ENCODE measurements around the gene CCDC57. TPM values are rescaled to one million over a fixed set of nuclear protein-coding genes. Genes with fewer than 3 reads are reported as not detected.

The CCDC57 gene
- total and polyA plus RNA-seq, 2 of the 8 experiments (the other 6 are each of a cell fraction or from before 2014, with no cell fraction given): 8.4 to 12.9 TPM

- no peak overlapping the region for H3K4ac ChIP-seq (replicated peaks; ENCODE audit: insufficient read length, low read depth, low read length)
- H3K23me2 ChIP-seq (ENCODE audit: low read depth, low read length): peaks cover 6% of the 10 kb centered on the region; the same call in 1 of the 2 replicates
- peaks cover 0 to 12% of the 10 kb centered on the region in 2 experiments; a peak in 1 of 4 replicates for H3K79me2 ChIP-seq (ENCODE audit: control insufficient read depth in 1 of 2, insufficient read depth in 2 of 2, low read length in 2 of 2)
- H4K8ac ChIP-seq (ENCODE audit: extremely low read depth, insufficient read depth, low read length): peak overlapping the region; percentile 5; the same call in 1 of the 2 replicates
- POLR2A ChIA-PET (ENCODE audit: partially characterized antibody): interaction anchor here (0.6 to 13.2 kb wide), 16 partner anchors 9 to 53 kb away, joined by 3 to 161 read pairs (median 6); partner anchors contain the start of genes DUS1L and RAC3
- no peak for DNase-seq (ENCODE audit: low read depth in 1 of 2, low spot score in 2 of 2)
- no peak overlapping the region for H3K14ac ChIP-seq (ENCODE audit: insufficient read length)
- WGBS, 2 experiments (ENCODE audit: extremely low coverage in 1 of 2, insufficient coverage in 1 of 2, insufficient read length in 1 of 2, insufficient replicate concordance in 2 of 2, low coverage in 1 of 2, low lambda C conversion rate in 2 of 2, missing lambda C conversion rate in 1 of 2): 86% methylated on average over 15 of the region's 26 CpGs; no CpG with 5 or more reads in 1 of the 2 experiments
- CTCF ChIA-PET (ENCODE audit: partially characterized antibody): interaction anchor here (1.0 to 5.4 kb wide), 4 partner anchors 10 to 100 kb away, joined by 3 to 40 read pairs (median 6); partner anchors contain the start of genes DUS1L and RAC3
- no peak overlapping the region for H2BK15ac ChIP-seq (ENCODE audit: low read length)
- no peak overlapping the region for H2BK120ac ChIP-seq (replicated peaks; ENCODE audit: low read depth, low read length)
- H2BK5ac ChIP-seq (ENCODE audit: low read depth, low read length): no peak overlapping the region
- no peak overlapping the region for H4K91ac ChIP-seq (replicated peaks; ENCODE audit: insufficient read length, low read length)
- H3K23ac ChIP-seq (ENCODE audit: insufficient read length): no peak overlapping the region
- H3K4me2 ChIP-seq (ENCODE audit: insufficient read depth in 1 of 2, low read depth in 2 of 2, low read length in 2 of 2): no peak overlapping the region
- H3K18ac ChIP-seq (ENCODE audit: extremely low read depth, low read length): no peak overlapping the region
- H2AK5ac ChIP-seq (ENCODE audit: low read depth, low read length): no peak overlapping the region
- no peak overlapping the region for H3K56ac ChIP-seq (replicated peaks; ENCODE audit: insufficient read length, low read depth, low read length)
- peaks cover 4 to 21% of the 10 kb centered on the region in 2 experiments for H4K20me1 ChIP-seq (replicated peaks in 1 of 2; ENCODE audit: control insufficient read depth in 1 of 2, insufficient read depth in 2 of 2, low read length in 2 of 2)
- H3K27me3 ChIP-seq (replicated peaks in 1 of 4; ENCODE audit: control insufficient read depth in 3 of 4, extremely low read depth in 1 of 4, insufficient read depth in 3 of 4, low read length in 3 of 4): no peaks in the 10 kb centered on the region; a peak in 1 of 7 replicates
- peaks cover 6% of the 10 kb centered on the region; the same call in 1 of the 2 replicates for H3K79me1 ChIP-seq (ENCODE audit: low read depth, low read length)
- H4K5ac ChIP-seq (ENCODE audit: insufficient read length, low read depth, low read length): no peak overlapping the region
- peaks cover 0 to 11% (median 6%) of the 10 kb centered on the region in 4 experiments; a peak in 5 of 7 replicates for H3K4me1 ChIP-seq (replicated peaks in 1 of 4; ENCODE audit: control insufficient read depth in 3 of 4, insufficient read depth in 4 of 4, low read length in 3 of 4)
- FAIRE-seq: no peak
- no peak overlapping the region for H3K4me3 ChIP-seq (ENCODE audit: extremely low read depth in 1 of 4, insufficient read depth in 2 of 4, low read depth in 3 of 4, low read length in 4 of 4)
- H2BK20ac ChIP-seq (ENCODE audit: low read length): no peak overlapping the region
- H3K9me3 ChIP-seq (ENCODE audit: insufficient read depth in 2 of 2, low read depth in 1 of 2, low read length in 1 of 2): no peaks in the 10 kb centered on the region
- H3K9ac ChIP-seq (replicated peaks in 1 of 4; ENCODE audit: extremely low read depth in 1 of 4, low read depth in 3 of 4, low read length in 3 of 4): peak overlapping the region in 1 of 4 experiments; percentile 37; a peak in 2 of 7 replicates
- H3K36me3 ChIP-seq (ENCODE audit: control insufficient read depth in 2 of 4, insufficient read depth in 4 of 4, low read length in 3 of 4): peaks cover 10 to 29% (median 22%) of the 10 kb centered on the region in 4 experiments
- no peak overlapping the region for H3K27ac ChIP-seq (ENCODE audit: low read depth, low read length)
- no peak overlapping the region for H2BK12ac ChIP-seq (ENCODE audit: low read depth, low read length)
- H2AFZ ChIP-seq (ENCODE audit: low read length): no peak overlapping the region
- no peak for TF ChIP-seq POLR2AphosphoS5 (IDR thresholded peaks at IDR 0.05; ENCODE audit: low read depth, low read length)
Observed at GRCh38 chr17:82055023-82055964, 157.3 kb downstream of the CCDC57 start.
